Psoas muscle (tissue), 8 donors: ENCODE results near the gene TIFAB. TPM values are rescaled to one million over a fixed set of nuclear protein-coding genes. Genes with fewer than 3 reads are reported as not detected.

Experiments
- ATAC-seq, 4 donors: fragments of 200-7000 bp; cut with Tn5 transposase; one replicate each; pipeline ENCODE4 v1.9.1; 2020; ENCODE audit warnings: moderate library complexity in 3 of 4, mild to moderate bottlenecking in 2 of 4
- DNase-seq, 2 donors: peaks; one replicate each; pipeline ENCODE4 v3.0.0-alpha.2; 2020
- H3K27ac ChIP-seq: fragments of 200-600 bp; one replicate; pipeline ENCODE4 v1.8.0; 2022
- H3K27me3 ChIP-seq, 3 donors: fragments of 200-600 bp in 1 of 3; one replicate each; pipeline versions ENCODE4 v1.6.1 to v1.8.0; 2013 to 2022; ENCODE audit warnings: low read length in 2 of 3, mild to moderate bottlenecking in 2 of 3, moderate library complexity in 1 of 3; ENCODE audit not compliant: insufficient read depth in 3 of 3
- H3K36me3 ChIP-seq, 2 donors: fragments of 200-600 bp in 1 of 2; one replicate each; pipeline versions ENCODE4 v1.6.1 to v1.8.0; 2013 to 2022; ENCODE audit warnings: low read depth in 1 of 2, mild to moderate bottlenecking in 1 of 2, moderate library complexity in 1 of 2; ENCODE audit not compliant: insufficient read depth in 1 of 2
- H3K4me1 ChIP-seq: fragments of 200-600 bp; one replicate; pipeline ENCODE4 v1.8.0; 2022
- H3K4me3 ChIP-seq: fragments of 200-600 bp; one replicate; pipeline ENCODE4 v1.8.0; 2022; ENCODE audit warnings: mild to moderate bottlenecking
- H3K9me3 ChIP-seq: fragments of 200-600 bp; one replicate; pipeline ENCODE4 v1.8.0; 2022
- WGBS, 3 donors: extraction: QIAGEN DNeasy Blood & Tissue Kit; methylation state at CpG; one replicate each; pipeline versions ENCODE4 v1.1.6 to v1.1.7; 2013; 5-methylcytosine and 5-hydroxymethylcytosine counted together
- intact Hi-C, 2 donors: fragments of 100-400 bp; cut with DNase I; formaldehyde crosslinking; loops; one replicate each; pipeline versions ENCODE4 v1.11.0 to v1.14.2; 2022
- polyA plus RNA-seq, 3 donors: library from polyadenylated mRNA; stranded (reverse); fragments of 200-250 nt; gene quantifications; one replicate each; pipeline ENCODE4 v1.2.3, GENCODE V29; 2013
- total RNA-seq, 4 donors: library from RNA; stranded (reverse); fragmentation: NEBNext Ultra II Directional in 2 of 4; extraction: Animal tissue kit (Norgen Biotek cat#: 25700) in 2 of 4; gene quantifications; one replicate each; pipeline versions ENCODE4 v1.2.1 to v1.2.4, GENCODE V29; 2021 to 2023
- TF ChIP-seq, protein P1 (sequence below): fragments of 200-600 bp; IDR thresholded peaks from one replicate; pipeline ENCODE4 v1.8.0; 2022; ENCODE audit warnings: antibody characterized with exemption
- donor health status: healthy with polysubstance abuse.
- donor health status: DM: no; HTN: no; CAD: no; lungs with moderate emphysema.
- donor health status: Bipolar disorder and iron deficiency.
- donor health status: healthy.
- donor health status: DM: yes; HTN: yes; CAD: no.
- donor health status: DM: no; HTN: no; CAD: no.
- donor health status: DM: no; HTN: no; CAD: no.
- donor health status: DM: yes; HTN: yes; CAD: no.

TIFAB gene
- total and polyA plus RNA-seq, 7 donors: under 0.01 TPM; not detected in 6

DNA sequence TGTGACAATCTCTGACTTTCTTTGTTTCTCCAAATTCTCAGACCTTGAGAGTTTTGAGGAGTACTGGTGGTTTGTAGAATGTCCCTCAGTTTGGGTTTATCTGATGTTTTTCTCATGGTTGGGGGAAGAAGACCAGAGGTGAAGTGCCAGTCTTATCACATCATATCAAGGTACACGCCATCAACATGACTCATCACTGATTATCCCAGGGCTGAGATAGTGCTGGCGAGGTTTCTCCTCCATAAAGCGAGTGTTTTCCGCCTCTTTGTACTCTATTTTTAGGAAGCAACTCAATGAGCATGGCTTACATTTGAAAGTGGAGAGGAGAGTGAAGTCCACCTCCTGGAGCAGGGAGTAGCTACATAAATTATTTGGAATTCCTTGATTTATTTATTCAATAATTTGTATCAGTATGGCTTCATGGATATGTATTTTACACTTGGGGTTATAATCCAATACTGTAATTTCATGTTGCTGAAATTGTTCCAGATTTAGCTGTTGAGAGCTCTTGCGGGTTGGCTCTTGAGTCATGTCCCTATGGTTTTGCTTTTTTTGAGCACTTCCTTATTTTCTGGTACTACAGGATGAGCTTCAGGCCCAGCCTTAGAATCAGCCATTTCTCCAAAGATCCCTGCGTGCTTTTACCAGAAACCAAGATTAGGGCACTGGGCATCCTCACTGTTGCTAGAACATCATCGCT is 28.9 kb downstream of the TIFAB start:
- Histone ChIP-seq H3K9me3 (no peaks in the 10 kb centered on the region), H3K4me1 (no peaks in the 10 kb centered on the region), H3K27ac (no peak overlapping the region), H3K27me3 (no peaks in the 10 kb centered on the region), H3K36me3 (no peaks in the 10 kb centered on the region), H3K4me3 (no peak overlapping the region)
- TF ChIP-seq, protein P1, sequence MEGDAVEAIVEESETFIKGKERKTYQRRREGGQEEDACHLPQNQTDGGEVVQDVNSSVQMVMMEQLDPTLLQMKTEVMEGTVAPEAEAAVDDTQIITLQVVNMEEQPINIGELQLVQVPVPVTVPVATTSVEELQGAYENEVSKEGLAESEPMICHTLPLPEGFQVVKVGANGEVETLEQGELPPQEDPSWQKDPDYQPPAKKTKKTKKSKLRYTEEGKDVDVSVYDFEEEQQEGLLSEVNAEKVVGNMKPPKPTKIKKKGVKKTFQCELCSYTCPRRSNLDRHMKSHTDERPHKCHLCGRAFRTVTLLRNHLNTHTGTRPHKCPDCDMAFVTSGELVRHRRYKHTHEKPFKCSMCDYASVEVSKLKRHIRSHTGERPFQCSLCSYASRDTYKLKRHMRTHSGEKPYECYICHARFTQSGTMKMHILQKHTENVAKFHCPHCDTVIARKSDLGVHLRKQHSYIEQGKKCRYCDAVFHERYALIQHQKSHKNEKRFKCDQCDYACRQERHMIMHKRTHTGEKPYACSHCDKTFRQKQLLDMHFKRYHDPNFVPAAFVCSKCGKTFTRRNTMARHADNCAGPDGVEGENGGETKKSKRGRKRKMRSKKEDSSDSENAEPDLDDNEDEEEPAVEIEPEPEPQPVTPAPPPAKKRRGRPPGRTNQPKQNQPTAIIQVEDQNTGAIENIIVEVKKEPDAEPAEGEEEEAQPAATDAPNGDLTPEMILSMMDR: no peak
- 79 to 86% (median 83%) methylated on average over 7 of the region's 7 CpGs for WGBS, 3 donors
- ATAC-seq (no peak), DNase-seq (no peak)
- intact Hi-C loops: no loop called here

DNA sequence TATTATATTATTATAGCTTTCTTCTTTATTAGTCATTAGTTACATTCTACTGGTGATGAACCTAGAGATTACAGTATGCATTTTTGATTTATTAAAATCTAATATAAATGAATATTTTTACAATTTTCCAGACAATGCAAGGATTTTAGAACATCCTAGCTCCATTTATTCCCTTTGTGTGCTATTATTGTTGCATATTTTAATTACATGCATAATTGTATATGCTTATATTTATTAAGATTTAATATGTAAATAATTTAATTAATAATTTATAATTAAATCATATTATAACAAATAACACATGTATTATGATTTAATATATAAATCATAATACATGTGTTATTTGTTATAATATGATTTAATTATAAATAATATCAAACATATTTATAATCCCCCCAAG is 29.7 kb downstream of the TIFAB start:
- intact Hi-C loops: no loop called here
- ATAC-seq (no peak), DNase-seq (no peak)
- Histone ChIP-seq H3K4me3 (no peak overlapping the region), H3K27ac (no peak overlapping the region), H3K36me3 (no peaks in the 10 kb centered on the region), H3K9me3 (no peaks in the 10 kb centered on the region), H3K27me3 (no peaks in the 10 kb centered on the region), H3K4me1 (no peaks in the 10 kb centered on the region)
- TF ChIP-seq, protein P1: no peak

DNA sequence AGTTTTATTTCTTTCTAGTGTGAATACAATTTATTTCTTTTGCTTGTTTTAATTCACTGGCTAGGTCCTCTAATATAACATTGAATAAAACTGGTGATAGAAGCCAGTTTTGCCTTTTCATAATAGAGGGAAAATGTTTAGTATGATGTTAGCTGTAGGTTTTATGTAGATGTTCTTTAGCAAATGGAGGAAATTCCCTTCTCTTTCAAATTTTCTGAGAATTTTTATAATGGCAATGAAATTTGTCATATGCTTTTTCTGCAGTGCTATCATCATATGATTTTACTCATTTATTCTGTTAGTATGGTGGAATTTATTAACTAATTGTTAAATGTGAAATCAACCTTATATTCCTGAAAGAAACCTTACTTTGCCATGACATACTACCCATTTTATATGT is 35.1 kb downstream of the TIFAB start:
- Histone ChIP-seq H3K36me3 (no peaks in the 10 kb centered on the region), H3K27me3 (no peaks in the 10 kb centered on the region), H3K27ac (no peak overlapping the region), H3K9me3 (no peaks in the 10 kb centered on the region), H3K4me3 (no peak overlapping the region), H3K4me1 (no peaks in the 10 kb centered on the region)
- TF ChIP-seq, protein P1: no peak
- DNase-seq (no peak), ATAC-seq (no peak)
- intact Hi-C loops: no loop called here

DNA sequence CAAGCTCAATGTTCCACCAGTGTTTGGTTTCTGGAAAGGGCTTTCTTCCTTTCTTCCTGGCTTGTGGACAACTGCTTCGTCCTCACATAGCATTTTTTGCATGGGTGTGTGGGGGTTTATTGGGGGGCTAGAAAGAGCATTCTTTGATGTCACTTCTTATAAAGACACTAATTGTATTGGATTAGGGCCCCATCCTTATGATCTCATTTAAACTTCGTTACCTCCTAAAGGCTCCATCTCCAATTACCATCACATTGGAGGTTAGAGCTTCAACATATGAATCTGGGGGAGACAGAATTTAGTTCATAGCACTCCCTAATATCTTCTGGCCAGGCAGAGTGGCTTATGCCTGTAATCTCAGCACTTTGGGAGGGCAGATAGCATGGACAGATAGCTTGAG is 47.1 kb downstream of the TIFAB start:
- H3K4me1 ChIP-seq: no peaks in the 10 kb centered on the region
- no peaks in the 10 kb centered on the region for H3K27me3 ChIP-seq
- WGBS, 3 donors: 78 to 88% (median 81%) methylated on average over 2 of the region's 2 CpGs
- no peak for DNase-seq
- TF ChIP-seq, protein P1: no peak
- no peaks in the 10 kb centered on the region for H3K36me3 ChIP-seq
- H3K9me3 ChIP-seq: no peaks in the 10 kb centered on the region
- no peak overlapping the region for H3K27ac ChIP-seq
- ATAC-seq: no peak
- no peak overlapping the region for H3K4me3 ChIP-seq
- intact Hi-C loops: no loop called here

DNA sequence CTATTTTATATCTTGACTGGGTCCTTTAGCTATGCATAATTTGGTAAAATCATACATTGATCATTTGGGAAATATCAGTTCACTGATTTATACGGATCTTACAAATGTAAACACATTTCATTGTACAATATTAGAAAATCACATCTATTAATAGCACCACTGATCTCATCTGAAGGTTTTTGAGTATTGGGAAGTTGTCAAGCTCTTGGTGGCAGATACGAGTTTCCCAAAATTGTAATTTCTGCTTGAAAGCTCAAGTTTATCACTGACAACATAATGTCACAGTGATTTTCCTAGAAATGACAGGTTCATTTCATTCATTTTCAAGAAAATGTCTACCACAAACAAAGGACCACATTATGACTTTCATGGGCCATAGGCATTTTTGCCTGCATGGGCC is 50.1 kb downstream of the TIFAB start:
- TF ChIP-seq, protein P1: no peak
- no peaks in the 10 kb centered on the region for H3K9me3 ChIP-seq
- WGBS, 3 donors: 81 to 90% (median 87%) methylated on average over 2 of the region's 2 CpGs
- no peaks in the 10 kb centered on the region for H3K27me3 ChIP-seq
- no peak for DNase-seq
- H3K4me1 ChIP-seq: peaks cover 10% of the 10 kb centered on the region
- H3K27ac ChIP-seq: no peak overlapping the region
- H3K36me3 ChIP-seq: no peaks in the 10 kb centered on the region
- intact Hi-C loops: no loop called here
- no peak for ATAC-seq
- no peak overlapping the region for H3K4me3 ChIP-seq
